NCI-H146 treated with DMSO at 0.1 percent for 48 hours (cell line): Measurements from ENCODE around the gene ZNF90.
A peak's percentile ranks its signal among the peaks of the same experiment; 100 is the strongest.
"Not testable (repeated sequence)": the region's sequence is repeated elsewhere in the genome, so short reads cannot be mapped to it uniquely, and the experiment has no call there.

ENCODE experiments used
- DNase-seq: peaks from one replicate; lab custom pipeline; 2025; ENCODE audit not compliant: unreplicated experiment; lab: John Stamatoyannopoulos, UW

The ZNF90 gene

DNA sequence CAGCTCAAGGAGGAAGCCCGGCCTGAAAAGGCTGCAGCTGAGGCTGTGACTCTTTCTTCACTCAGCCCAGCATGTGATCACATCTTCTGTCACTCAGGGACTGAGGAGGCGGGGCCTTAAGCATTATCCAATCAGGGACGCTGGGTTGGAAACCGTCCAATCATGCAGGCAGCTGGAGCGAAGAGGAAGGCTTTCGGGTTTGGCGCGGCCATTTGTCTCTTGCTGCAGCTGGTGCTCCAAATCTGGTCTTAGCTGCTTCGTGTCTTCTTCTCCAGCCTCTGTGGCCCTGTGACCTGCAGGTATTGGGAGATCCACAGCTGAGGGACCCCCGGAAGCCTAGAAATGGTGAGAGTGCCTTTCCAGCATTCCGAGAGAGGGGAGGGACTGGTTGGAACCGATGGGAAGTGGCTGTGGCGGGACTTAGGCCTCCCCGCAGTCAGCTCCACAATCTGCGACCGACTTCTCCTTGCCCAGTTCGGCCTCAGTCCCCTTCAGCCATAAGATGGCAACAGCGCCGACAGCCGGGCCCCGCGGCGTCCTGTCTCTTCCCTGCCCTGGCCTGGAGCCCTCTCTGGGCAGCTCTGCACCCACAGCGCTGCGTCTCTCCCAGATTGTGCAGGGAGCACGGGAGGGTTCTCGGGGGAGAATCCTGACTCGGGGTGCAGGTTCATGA, at the start of gene ZNF90:
Gene ZNF90, plus strand, starts transcription at position 210 of the 673 bp plus-strand sequence. Its CDS starts 133 bp downstream, at position 343.
- DNase-seq, result peak; percentile 61

GRCh38 chr19:20028611-20029010, 49.2 kb upstream of the ZNF90 start:
- no peak for DNase-seq

- no peak for DNase-seq
Observed at GRCh38 chr19:20035935-20036334, 41.9 kb upstream of the ZNF90 start.

DNA sequence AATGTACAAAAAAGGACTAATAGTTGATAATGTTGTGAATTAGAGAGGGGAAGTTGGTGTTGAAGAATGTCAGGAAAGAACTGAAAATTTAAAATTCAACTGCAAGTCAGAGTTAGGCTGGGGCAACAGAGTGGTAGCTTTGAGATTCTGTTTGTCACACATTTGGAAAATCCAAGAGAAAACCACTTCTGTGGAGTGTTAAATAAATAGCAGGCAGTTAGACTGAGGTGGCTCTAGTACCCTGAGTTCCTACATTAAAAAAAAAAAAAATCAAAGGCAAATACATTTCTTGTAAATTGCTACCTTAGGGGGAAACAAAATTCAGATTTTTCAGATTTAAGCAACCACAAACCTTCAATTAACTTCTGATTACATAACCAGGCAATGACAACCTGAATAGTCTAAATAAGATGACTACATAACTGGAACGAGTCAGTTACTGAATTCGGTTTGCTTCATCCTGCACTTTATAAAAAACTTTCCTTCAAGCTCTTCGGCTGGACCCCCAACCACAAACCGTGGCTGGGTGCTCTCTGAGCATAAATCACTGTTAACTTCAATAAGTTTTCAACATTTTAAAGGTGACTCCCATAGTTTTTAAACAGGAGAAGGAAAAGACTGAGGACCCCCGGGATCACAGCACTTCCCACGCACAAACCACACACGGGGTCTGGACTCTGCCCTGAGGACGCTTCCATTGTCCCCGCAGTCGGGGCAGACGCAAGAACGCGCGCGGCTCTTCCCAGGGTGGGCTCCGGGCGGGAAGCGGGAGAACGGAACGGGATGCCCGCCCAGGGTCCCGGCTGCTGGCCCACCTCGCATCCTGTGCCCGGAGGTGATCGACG, 39.2 kb upstream of the ZNF90 start:
- DNase-seq, result no peak

DNA sequence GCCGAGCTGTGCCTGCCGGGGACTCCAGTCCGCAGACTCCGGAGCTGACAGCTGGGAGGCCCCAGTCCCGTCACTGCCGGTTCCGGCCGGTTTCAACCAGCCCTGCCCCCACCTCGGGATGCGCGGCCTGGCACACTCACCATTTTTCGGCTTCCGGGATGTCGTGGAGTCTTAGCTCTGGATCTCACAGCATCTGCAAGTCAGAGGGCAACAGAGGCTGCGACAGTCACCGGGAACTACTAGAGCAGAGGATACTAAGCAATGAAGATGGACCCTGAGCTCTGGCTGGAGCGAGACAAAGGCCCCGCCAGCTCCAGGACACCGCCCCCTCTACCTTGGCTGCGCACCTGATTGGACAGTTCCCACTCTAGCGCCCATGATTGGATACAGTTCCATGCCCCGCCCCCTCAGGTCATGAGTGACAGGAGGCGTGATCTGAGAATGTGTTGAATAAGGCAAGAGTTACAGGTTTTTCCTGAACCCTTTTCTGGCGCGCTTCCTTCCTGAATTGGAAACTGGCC, 38.5 kb upstream of the ZNF90 start, which contains the start of gene ZNF682:
Gene ZNF682, minus strand, starts transcription at position 303 of the 521 bp plus-strand sequence. Its CDS starts 160 bp downstream, at position 143.
- peak; percentile 87 for DNase-seq

DNA sequence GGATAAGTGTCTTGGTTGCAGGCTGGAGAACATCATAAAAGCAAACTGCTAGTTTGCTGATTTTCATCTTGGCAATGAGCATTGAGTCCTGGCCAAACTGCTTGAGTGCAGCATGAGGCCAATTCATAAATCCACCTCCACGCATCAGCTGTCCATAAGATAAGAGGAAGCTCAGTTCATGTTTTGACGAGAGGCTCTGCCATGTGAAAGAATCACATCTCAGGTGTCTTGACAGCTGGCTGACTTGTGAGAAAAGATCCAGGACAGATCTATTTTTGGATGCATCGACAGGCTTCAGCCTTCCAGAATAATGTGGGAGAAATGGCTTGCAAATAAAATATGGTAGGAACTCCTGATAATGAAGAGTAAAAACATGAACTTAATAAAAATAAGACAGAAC, 33.1 kb upstream of the ZNF90 start:
- DNase-seq, result no peak

DNA sequence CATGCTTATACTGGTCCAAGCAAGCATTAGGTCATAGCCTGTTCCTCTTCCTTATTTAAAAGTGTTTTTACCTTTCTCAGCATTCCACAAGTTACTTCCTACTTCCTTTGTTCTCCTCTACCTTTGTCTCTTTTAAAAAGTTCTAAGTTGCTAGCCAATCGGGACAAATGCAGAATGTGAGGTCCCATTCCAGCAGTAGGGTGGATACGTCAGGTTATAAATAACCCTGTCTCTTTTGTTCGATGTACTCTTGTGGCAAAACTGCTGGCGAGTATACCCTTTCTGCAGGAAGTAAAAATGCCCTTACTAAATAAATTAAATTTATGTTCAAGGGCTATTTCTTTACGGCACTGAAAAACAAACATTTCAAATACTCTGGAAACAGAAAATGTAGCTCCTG, 32.1 kb upstream of the ZNF90 start:
- DNase-seq, result not testable (repeated sequence)

- peak; percentile 93 for DNase-seq
Observed at GRCh38 chr19:20051841-20052768, 25.7 kb upstream of the ZNF90 start.

DNA sequence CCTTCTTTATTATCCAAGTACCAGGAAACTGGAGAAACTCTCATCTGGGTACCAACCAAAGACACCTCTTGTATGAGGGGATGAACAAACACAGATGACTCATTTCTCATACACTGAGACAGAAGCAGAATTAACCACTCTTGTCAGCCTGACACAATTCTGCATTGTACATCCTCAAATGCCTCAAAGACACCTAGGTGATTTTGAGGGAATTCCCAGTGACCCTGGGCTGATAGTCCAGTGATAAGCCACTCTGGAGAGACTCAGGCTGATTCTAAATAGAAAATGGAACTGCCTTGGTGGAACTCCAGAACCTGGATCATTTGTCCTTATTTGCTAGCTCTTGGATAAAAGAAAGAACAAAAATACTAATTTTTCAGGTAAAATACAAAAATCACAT, 19.1 kb upstream of the ZNF90 start:
- DNase-seq, result not testable (repeated sequence)

- DNase-seq, result no peak
Observed at GRCh38 chr19:20060282-20060681, 17.5 kb upstream of the ZNF90 start.

- DNase-seq, result no peak
Observed at GRCh38 chr19:20066861-20067260, 10.9 kb upstream of the ZNF90 start.

DNA sequence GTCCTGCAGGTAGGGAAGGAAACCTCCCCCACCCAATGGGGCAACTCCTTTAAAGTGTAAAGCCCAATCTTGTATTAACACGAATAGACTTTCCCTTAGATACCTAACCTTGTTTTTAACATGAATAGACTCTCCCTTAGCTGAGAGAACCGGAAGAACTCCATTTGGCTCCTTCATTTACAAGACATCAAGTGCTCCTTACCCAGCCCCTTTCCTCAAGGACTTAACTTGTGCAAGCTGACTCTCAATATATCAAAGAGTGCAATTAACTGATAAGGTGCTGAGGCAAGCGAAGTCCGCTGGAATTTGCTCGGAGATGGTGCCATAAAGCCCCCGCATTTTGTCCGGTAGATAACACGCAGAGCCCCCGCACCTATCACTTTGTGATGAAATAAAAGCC, 9.9 kb upstream of the ZNF90 start:
- DNase-seq, result no peak

- DNase-seq, result not testable (repeated sequence)
Observed at GRCh38 chr19:20068559-20068958, 9.2 kb upstream of the ZNF90 start.

DNA sequence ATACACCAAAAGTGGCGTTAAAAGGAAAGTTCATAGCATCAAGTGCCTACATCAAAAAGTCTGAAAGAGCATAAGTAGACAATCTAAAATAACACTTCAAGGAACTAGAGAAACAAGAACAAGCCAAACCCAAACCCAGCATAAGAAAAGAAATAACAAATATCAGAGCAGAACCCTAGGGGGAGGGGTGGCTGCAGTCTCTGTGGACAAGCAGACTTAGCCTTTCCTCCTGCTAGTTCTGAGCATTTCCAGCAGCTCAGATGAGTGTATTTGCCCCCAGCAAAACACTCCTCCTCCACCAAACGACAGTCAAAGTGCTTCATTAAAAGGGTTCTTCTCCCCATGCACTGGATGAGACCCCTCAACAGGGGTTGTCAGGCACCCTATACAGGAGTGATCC, 7.1 kb upstream of the ZNF90 start:
- no peak for DNase-seq

DNA sequence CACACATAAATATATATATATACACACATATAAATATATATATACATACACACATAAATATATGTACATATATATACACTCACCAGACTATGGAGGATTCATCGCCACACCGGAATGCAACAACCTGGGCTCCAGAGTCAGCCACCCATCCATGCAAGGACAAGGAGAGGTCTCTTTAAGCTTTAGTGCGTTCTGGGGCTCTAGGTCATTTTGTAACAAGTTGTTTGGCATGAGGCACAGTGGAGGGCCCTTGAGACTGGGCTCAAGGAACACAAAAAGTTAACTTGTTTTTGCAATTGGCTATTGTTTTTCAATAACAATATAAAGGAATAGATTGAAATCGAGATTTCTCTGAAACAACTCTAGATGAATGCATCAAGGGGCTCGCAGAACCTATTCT, 4.9 kb upstream of the ZNF90 start:
- DNase-seq, result no peak

DNA sequence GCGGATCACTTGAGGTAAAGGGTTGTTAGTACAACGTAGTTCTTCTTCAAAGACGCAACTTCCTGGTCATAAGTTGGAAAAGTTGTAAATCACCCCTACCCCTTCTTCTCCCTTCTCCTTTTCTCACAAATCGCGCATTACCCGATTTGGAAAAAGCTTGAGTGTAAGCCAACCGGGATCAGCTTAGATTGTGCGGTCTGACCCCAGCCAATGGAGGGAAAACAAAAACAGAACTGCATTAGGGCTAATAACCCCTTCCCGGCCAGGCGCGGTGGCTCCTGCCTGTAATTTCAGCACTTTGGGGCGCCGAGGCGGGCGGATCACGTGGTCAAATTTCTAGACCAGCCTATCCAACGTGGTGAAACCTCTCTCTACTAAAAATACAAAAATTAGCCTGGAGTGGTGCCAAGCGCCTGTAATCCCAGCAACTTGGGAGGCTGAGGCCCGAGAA, 806 bp downstream of the ZNF90 start:
- no peak for DNase-seq

DNA sequence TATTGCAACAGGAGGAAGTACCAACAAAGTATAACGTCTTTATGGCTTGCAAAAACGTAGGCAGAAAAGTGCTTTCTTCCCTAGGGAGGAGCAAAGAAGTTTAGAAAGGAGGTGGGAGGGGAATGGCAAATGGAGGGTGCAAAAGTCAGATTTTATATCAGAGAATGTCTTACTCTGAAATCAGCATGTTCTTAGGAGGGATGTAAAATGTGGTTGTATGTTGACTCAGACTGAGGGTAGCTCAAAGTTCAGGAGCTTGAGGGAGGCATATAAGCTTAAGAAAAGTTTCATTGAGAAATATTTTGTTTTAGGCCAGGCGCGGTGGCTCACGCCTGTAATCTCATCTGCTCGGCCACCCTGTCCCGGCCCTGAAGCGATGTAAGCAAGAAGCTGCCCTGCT, 1.7 kb downstream of the ZNF90 start:
- no peak for DNase-seq

GRCh38 chr19:20080656-20081055, 2.9 kb downstream of the ZNF90 start:
- DNase-seq, result no peak

DNA sequence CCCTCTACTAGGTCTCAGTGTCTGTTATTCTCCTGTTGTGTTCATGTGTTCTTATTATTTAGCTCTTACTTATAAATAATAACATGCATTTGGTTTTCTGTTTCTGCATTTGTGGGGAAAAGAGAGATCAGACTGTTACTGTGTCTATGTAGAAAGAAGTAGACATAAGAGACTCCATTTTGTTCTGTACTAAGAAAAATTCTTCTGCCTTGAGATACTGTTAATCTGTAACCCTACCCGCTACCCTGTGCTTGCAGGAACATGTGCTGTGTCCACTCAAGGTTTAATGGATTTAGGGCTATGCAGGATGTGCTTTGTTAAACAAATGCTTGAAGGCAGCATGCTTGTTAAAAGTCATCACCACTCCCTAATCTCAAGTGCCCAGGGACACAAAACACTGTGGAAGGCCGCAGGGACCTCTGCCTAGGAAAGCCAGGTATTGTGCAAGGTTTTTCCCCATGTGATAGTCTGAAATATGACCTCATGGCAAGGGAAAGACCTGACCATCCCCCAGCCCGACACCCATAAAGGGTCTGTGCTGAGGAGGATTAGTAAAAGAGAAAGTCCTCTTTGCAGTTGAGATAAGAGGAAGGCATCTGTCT, 4.5 kb downstream of the ZNF90 start:
- not testable (repeated sequence) for DNase-seq

DNA sequence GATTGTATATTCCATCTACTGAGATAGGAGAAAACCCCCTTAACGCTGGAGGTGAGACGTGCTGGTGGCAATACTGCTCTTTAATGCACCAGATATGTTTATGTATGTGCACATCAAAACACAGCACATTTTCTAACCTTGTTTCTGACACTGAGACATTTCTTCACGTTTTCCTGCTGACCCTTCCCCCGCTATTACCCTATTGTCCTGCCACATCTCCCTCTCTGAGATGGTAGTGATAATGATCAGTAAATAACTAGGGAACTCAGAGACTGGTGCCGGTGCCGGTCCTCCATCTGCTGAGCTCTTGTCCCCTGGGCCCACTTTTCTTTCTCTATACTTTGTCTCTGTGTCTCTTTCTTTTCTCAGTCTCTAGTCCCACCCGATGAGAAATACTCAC, 5.1 kb downstream of the ZNF90 start:
- not testable (repeated sequence) for DNase-seq
